HepG2 (cell line): ENCODE results near the gene MYD88. TPM values are rescaled to one million over a fixed set of nuclear protein-coding genes. Genes with fewer than 3 reads are reported as not detected.

ENCODE experiments used
- ARID4A ChIP-seq: sonication (generic); formaldehyde crosslinking; IDR thresholded peaks from 2 replicates; pipeline ENCODE4 v1.5.0; 2020; ENCODE audit warnings: mild to moderate bottlenecking, missing genetic modification reagents, borderline replicate concordance
- DMAP1 ChIP-seq: IDR thresholded peaks from 2 replicates; pipeline ENCODE4 v1.6.1; 2016
- HCFC1 ChIP-seq: fragments of 150-350 bp; IDR thresholded peaks from 2 replicates; pipeline ENCODE4 v1.6.1; 2014; ENCODE audit warnings: low read depth, low read length
- HOXA5 ChIP-seq: sonication (generic); formaldehyde crosslinking; IDR thresholded peaks from 2 replicates; pipeline ENCODE4 v1.4.0; 2020; ENCODE audit warnings: missing genetic modification reagents
- MAZ ChIP-seq, 2 experiments: sonication (generic) in 1 of 2; formaldehyde crosslinking in 1 of 2; IDR thresholded peaks; 2 replicates each; pipeline versions ENCODE4 v1.5.0 to v1.6.1; 2012 to 2020; ENCODE audit warnings: low read depth in 2 of 2, mild to moderate bottlenecking in 2 of 2, borderline replicate concordance in 1 of 2, improper control_type of control experiment in 1 of 2, low read length in 1 of 2, missing genetic modification reagents in 1 of 2, moderate library complexity in 1 of 2
- RXRA ChIP-seq: sonication (generic); formaldehyde crosslinking; IDR thresholded peaks from 2 replicates; pipeline ENCODE4 v1.5.1; 2020; ENCODE audit warnings: missing genetic modification reagents
- SP1 ChIP-seq, 2 experiments: fragments of 450-650 bp in 1 of 2; sonication (generic) in 1 of 2; formaldehyde crosslinking in 1 of 2; IDR thresholded peaks; 2 replicates each; pipeline versions ENCODE4 v1.4.0 to v1.6.1; 2016 to 2020; ENCODE audit warnings: missing genetic modification reagents in 1 of 2
- TCF7 ChIP-seq: sonication (generic); IDR thresholded peaks from 2 replicates; pipeline ENCODE4 v1.6.1; 2016; ENCODE audit warnings: antibody characterized with exemption, low read depth
- ZNF121 ChIP-seq: sonication (generic); formaldehyde crosslinking; IDR thresholded peaks from 2 replicates; pipeline ENCODE4 v1.5.0; 2020; ENCODE audit warnings: mild to moderate bottlenecking, missing genetic modification reagents
- ZNF3 ChIP-seq: IDR thresholded peaks from 2 replicates; pipeline ENCODE4 v1.7.0; 2017; ENCODE audit warnings: inconsistent platforms
- ZNF331 ChIP-seq: sonication (generic); formaldehyde crosslinking; IDR thresholded peaks from 2 replicates; pipeline ENCODE4 v1.4.0; 2020; ENCODE audit warnings: missing genetic modification reagents
- ZNF574 ChIP-seq: sonication (generic); formaldehyde crosslinking; IDR thresholded peaks from 2 replicates; pipeline ENCODE4 v1.4.0; 2020; ENCODE audit warnings: missing genetic modification reagents
- ZNF674 ChIP-seq: sonication (generic); formaldehyde crosslinking; IDR thresholded peaks from 2 replicates; pipeline ENCODE4 v1.5.0; 2020; ENCODE audit warnings: low read depth, mild to moderate bottlenecking, missing genetic modification reagents
- ZNF850 ChIP-seq: sonication (generic); formaldehyde crosslinking; conservative IDR thresholded peaks from 2 replicates; pipeline ENCODE4 v1.9.0; 2021; ENCODE audit warnings: mild to moderate bottlenecking, missing genetic modification reagents
- ZSCAN30 ChIP-seq: sonication (generic); formaldehyde crosslinking; IDR thresholded peaks from 2 replicates; pipeline ENCODE4 v1.5.0; 2020; ENCODE audit warnings: mild to moderate bottlenecking, missing genetic modification reagents
- polyA plus RNA-seq, 8 experiments: library from polyadenylated mRNA; depleted of rRNA in 3 of 8; stranded (reverse) in 7 of 8; unstranded in 1 of 8; fragments of >200 nt; fragmentation: Illumina TruSeq in 4 of 8; extraction: Trizol in 4 of 8; gene quantifications; 2 replicates each; pipeline versions ENCODE4 v1.2.1 to v1.2.3, GENCODE V29; 2011 to 2016; ENCODE audit warnings: low read depth in 4 of 8, missing spikeins in 1 of 8, mixed read lengths in 1 of 8; ENCODE audit not compliant: insufficient read depth in 1 of 8
- total RNA-seq, 5 experiments: library from RNA; depleted of rRNA; stranded (reverse); fragments of >200 nt; fragmentation: Illumina TruSeq; extraction: Trizol; gene quantifications; 2 replicates each; pipeline ENCODE4 v1.2.3, GENCODE V29; 2016; ENCODE audit warnings: low read depth in 1 of 5
- TF ChIP-seq, protein P1 (sequence below): sonication (generic); formaldehyde crosslinking; conservative IDR thresholded peaks from 2 replicates; pipeline ENCODE4 v1.4.0; 2020; ENCODE audit warnings: missing genetic modification reagents
- TF ChIP-seq, protein P2 (sequence below): sonication (generic); formaldehyde crosslinking; conservative IDR thresholded peaks from 2 replicates; pipeline ENCODE4 v1.8.0; 2022; ENCODE audit warnings: mild to moderate bottlenecking, moderate library complexity, missing genetic modification reagents
- TF ChIP-seq, protein P3 (sequence below): sonication (generic); formaldehyde crosslinking; IDR thresholded peaks from 2 replicates; pipeline ENCODE4 v1.4.0; 2020; ENCODE audit warnings: mild to moderate bottlenecking, missing genetic modification reagents

MYD88 gene
- total and polyA plus RNA-seq, 2 of the 13 experiments (the other 11 are each of a cell fraction or from before 2014, with no cell fraction given): 7.6 to 32.7 TPM

DNA sequence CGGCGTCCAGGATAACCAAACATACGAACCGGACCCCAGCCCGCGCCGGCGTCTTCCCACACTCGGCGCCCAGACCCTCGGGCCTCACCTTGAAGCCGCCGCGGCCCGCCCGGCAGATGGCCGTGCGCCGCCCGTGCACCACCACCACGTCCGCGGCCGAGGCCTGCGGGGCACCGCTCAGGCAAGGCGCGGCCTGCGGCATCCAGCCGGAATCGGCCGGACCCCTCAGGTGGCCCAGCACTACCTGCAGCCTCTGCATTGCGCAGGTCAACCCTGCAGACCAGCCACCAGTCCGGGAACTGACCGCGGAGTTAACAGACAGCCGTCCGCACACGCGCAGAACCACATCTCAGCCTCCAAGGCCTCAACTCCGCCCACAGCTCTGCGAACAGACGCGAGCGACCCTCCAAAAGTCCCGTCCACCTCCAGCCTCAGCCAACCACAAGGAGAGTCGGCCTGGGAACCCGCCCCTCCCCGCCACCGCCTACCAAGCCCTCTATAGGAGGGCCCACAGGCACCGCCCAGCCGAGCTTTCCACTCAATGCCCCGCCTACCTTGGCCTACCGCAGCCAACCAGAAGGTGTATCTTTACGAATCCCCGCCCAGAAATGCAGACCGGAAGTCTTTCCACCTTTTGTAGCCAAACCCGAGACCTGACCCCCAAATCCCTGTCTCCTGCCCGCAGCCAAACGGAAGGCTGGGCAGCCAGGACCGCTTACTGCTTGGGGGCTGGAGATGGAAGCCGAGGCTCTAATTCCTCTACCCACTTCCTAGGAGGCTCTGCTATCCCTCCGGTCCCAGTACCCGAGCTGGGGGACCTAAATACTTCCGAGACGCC, 1.5 kb upstream of the MYD88 start, which contains the start of gene ACAA1 (continued):
- peak; percentile 31 for TF ChIP-seq ZNF574 (CRISPR knock-in tag)
- TF ChIP-seq, protein P1, sequence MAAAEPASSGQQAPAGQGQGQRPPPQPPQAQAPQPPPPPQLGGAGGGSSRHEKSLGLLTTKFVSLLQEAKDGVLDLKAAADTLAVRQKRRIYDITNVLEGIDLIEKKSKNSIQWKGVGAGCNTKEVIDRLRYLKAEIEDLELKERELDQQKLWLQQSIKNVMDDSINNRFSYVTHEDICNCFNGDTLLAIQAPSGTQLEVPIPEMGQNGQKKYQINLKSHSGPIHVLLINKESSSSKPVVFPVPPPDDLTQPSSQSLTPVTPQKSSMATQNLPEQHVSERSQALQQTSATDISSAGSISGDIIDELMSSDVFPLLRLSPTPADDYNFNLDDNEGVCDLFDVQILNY (CRISPR knock-in tag): no peak
- no peak for TF ChIP-seq ZNF3
- no peak for TF ChIP-seq SP1 (IDR thresholded peaks at IDR 0.05)
- peak; percentile 52 for TF ChIP-seq SP1 (CRISPR knock-in tag; IDR thresholded peaks at IDR 0.05)
- TF ChIP-seq HOXA5: 0 out of 2 replicates have a peak, but pooled peaks have one; percentile 43
- TF ChIP-seq RXRA (CRISPR knock-in tag): no peak
- no peak for TF ChIP-seq ZNF674 (CRISPR knock-in tag)
- TF ChIP-seq HCFC1: no peak
- no peak for TF ChIP-seq ZNF850 (CRISPR knock-in tag)
- 0 out of 2 replicates have a peak, but pooled peaks have one; percentile 8 for TF ChIP-seq MAZ (IDR thresholded peaks at IDR 0.05; ENCODE audit: borderline replicate concordance, low read depth, low read length)
- peak; percentile 68 for TF ChIP-seq MAZ (CRISPR knock-in tag; IDR thresholded peaks at IDR 0.05; ENCODE audit: low read depth)
- peak; percentile 29; the same call in 1 of the 2 replicates for TF ChIP-seq ZNF331 (CRISPR knock-in tag)
- TF ChIP-seq, protein P2, sequence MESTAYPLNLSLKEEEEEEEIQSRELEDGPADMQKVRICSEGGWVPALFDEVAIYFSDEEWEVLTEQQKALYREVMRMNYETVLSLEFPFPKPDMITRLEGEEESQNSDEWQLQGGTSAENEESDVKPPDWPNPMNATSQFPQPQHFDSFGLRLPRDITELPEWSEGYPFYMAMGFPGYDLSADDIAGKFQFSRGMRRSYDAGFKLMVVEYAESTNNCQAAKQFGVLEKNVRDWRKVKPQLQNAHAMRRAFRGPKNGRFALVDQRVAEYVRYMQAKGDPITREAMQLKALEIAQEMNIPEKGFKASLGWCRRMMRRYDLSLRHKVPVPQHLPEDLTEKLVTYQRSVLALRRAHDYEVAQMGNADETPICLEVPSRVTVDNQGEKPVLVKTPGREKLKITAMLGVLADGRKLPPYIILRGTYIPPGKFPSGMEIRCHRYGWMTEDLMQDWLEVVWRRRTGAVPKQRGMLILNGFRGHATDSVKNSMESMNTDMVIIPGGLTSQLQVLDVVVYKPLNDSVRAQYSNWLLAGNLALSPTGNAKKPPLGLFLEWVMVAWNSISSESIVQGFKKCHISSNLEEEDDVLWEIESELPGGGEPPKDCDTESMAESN (CRISPR knock-in tag): peak; percentile 41; the same call in 1 of the 2 replicates
- TF ChIP-seq, protein P3, sequence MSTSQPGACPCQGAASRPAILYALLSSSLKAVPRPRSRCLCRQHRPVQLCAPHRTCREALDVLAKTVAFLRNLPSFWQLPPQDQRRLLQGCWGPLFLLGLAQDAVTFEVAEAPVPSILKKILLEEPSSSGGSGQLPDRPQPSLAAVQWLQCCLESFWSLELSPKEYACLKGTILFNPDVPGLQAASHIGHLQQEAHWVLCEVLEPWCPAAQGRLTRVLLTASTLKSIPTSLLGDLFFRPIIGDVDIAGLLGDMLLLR (CRISPR knock-in tag): peak; percentile 75; the same call in 1 of the 2 replicates
- TF ChIP-seq DMAP1: peak; percentile 57; the same call in 1 of the 2 replicates
- no peak for TF ChIP-seq TCF7
- TF ChIP-seq ARID4A: peak; percentile 88
- TF ChIP-seq ZNF121 (CRISPR knock-in tag): no peak
- no peak for TF ChIP-seq ZSCAN30 (CRISPR knock-in tag)
